Muscle of back (tissue), 13 donors: ENCODE data around the gene SNAI1. TPM values are rescaled to one million over a fixed set of nuclear protein-coding genes. Genes with fewer than 3 reads are reported as not detected.
"Not testable (repeated sequence)": the region's sequence is repeated elsewhere in the genome, so short reads cannot be mapped to it uniquely, and the experiment has no call there.

Experiments used
- DNase-seq, 3 donors: peaks; one replicate each; pipeline versions ENCODE4 v3.0.0 to v3.0.0-alpha.2; 2013
- long read RNA-seq, 9 donors: transcript quantifications; one replicate each; lab custom pipeline, GENCODE V29; 2026
- polyA plus RNA-seq, 10 donors: library from polyadenylated mRNA; unstranded; fragments of 120-200 nt; gene quantifications; one replicate each; pipeline ENCODE4 v1.2.1, GENCODE V29; 2013; ENCODE audit not compliant: insufficient read length in 10 of 10

Gene SNAI1
- polyA plus RNA-seq, result 10 to 100 TPM in 2 of 10 donors, 1 to 10 TPM in 8; 6.0 to 15.9 (median 8.3) TPM
- long read RNA-seq, donor 1, partial matches to known transcripts, result 0 of 1 reads
- long read RNA-seq, donor 1, other reads (novel, unspliced or antisense), result 0 of 1 reads
- long read RNA-seq, donor 2, partial matches to known transcripts, result 0 of 1 reads
- long read RNA-seq, donor 2, other reads (novel, unspliced or antisense), result 0 of 1 reads
- long read RNA-seq, donor 3, result 0 reads
- long read RNA-seq, donor 4, partial matches to known transcripts, result 0 of 1 reads
- long read RNA-seq, donor 4, other reads (novel, unspliced or antisense), result 0 of 1 reads
- long read RNA-seq, donor 5, partial matches to known transcripts, result 5 of 5 reads
- long read RNA-seq, donor 5, other reads (novel, unspliced or antisense), result 0 of 5 reads
- long read RNA-seq, donor 6, partial matches to known transcripts, result 0 of 1 reads
- long read RNA-seq, donor 6, other reads (novel, unspliced or antisense), result 0 of 1 reads
- long read RNA-seq, donor 7, result 0 reads
- long read RNA-seq, donor 8, partial matches to known transcripts, result 0 of 2 reads
- long read RNA-seq, donor 8, other reads (novel, unspliced or antisense), result 0 of 2 reads
- long read RNA-seq, donor 9, result 0 reads

DNA sequence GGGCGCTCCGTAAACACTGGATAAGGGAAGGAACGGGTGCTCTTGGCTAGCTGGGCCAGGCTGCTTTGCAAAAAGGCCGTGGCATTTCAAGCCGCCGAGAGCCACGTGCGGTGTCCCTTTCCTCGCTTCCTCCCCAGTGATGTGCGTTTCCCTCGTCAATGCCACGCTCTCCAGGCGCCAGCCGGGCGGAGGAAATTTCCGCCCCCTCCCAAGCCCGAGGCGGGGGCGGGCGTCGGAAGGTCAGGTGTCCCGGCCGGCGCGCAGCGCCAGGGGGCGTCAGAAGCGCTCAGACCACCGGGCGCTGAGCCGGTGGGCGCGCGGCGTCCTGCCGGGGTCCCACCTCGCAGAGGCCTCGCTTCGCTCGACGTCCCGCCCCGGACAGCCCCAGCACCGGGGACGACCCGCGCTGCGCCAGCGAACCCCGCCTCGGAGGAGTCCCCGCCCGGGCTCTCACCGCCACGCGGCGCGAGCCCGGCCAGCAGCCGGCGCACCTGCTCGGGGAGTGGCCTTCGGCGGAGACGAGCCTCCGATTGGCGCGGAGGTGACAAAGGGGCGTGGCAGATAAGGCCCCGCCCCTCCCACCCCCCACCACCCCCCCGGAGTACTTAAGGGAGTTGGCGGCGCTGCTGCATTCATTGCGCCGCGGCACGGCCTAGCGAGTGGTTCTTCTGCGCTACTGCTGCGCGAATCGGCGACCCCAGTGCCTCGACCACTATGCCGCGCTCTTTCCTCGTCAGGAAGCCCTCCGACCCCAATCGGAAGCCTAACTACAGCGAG lies at the start of gene SNAI1:
Gene SNAI1 (plus strand): TSS at position 635 of the 777 bp plus-strand sequence. CDS start 80 bp downstream, at position 715.
- DNase-seq, result peak; percentile 82 to 93 (median 86)

DNA sequence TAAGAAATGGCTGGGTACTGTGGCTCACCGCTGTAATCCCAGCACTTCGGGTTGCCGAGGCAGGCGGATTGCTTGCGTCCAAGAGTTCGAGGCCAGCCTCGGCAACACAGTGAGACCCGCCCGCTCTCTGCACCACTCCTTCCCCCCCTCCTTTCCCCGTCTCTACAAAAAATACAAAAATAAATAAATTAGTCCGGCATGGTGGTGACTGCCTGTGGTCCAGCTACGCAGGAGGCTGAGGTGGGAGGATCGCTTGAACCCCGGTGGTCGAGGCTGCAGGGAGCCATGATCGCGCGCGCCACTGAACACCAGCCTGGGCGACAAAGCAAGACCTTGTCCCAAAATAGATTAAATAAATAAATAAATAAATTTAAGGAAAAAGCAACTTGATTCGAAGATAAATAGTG lies 47.0 kb upstream of the SNAI1 start:
- DNase-seq, result no peak

DNA sequence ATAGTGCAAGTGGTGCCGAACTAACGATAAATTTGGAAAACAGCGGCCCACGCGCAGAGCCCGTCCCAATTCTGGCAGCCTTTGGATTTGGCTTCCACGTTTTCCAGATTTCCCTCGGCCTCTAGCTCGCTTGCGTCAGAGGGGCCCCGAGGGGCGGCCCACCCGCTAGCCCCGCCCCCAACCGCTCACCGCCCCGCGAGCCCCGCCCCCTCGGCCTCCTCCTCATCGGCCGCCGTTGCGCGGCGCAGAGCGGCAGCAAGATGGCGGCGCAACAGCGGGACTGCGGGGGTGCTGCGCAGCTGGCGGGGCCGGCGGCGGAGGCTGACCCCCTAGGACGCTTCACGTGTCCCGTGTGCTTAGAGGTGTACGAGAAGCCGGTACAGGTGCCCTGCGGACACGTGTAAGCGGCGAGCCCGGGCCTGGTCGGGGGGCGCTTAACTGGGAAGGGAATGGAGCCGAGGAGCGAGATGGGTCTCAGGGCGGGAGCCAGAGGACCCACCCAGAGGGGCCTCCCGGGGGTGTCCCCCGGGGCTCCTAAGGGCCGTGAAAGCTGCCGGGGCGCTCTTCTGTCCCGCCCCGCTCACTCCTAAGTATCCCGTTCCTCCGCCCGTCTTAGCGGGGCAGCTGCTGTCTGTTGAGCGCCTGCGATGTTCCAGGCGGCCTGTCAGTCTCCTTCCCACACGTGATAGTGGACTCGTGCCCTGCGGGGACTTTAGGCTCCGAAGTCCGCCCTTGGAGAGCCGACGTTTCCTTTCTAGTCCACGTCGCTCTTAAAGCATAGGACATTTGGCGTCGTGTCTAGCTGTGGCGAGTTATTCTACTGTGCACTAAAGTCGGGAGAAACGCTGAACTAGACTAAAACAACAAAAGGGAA lies 46.4 kb upstream of the SNAI1 start, which contains the start of gene RNF114:
Gene RNF114 (plus strand): TSS at position 245 of the 874 bp plus-strand sequence. CDS start 16 bp downstream, at position 261.
- peak; percentile 92 to 96 (median 95) for DNase-seq

DNA sequence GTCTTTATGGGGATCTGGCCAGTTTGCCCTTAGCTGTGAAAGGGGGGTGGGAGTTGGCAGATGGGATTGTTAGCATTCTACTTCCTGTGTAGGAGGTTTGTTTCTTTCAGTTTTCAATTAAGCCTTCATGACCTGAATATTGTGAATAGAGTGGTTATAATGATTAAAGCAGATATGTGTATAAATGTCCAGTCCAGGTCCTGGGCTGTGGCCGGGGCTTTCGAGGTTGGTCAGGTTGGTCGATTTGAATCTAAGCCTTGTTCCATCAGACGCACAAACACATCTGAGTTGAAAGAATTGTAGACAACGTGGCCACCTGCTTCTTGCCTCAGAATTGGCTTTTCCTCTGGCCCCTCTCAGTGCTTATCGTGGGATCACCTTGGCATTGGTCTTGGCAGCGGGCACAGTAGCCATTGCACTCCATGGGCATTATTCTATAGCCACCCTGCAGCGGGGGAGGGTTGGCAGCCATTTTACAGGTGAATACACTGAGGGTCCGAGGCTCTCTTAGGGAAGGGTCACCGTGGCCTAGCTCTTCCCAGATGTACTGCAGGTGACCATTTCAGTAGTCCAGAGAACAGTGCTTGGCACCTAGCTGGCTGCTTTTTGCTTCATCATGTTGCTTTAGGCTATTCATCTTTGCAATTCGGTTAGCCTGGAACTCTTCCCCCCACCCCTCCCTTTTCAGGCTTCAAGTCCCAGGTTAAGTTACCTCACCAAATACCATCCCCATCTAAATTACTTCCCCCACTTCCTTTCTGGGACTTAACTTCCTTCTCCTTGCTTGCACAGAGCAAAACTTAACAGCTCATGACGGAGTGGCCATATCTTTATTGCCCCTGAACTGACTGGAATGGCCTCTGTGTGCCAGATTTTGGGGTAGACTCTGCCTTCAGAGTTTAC lies 45.5 kb upstream of the SNAI1 start:
- DNase-seq, result peak in 1 of 3 donors; percentile 21

DNA sequence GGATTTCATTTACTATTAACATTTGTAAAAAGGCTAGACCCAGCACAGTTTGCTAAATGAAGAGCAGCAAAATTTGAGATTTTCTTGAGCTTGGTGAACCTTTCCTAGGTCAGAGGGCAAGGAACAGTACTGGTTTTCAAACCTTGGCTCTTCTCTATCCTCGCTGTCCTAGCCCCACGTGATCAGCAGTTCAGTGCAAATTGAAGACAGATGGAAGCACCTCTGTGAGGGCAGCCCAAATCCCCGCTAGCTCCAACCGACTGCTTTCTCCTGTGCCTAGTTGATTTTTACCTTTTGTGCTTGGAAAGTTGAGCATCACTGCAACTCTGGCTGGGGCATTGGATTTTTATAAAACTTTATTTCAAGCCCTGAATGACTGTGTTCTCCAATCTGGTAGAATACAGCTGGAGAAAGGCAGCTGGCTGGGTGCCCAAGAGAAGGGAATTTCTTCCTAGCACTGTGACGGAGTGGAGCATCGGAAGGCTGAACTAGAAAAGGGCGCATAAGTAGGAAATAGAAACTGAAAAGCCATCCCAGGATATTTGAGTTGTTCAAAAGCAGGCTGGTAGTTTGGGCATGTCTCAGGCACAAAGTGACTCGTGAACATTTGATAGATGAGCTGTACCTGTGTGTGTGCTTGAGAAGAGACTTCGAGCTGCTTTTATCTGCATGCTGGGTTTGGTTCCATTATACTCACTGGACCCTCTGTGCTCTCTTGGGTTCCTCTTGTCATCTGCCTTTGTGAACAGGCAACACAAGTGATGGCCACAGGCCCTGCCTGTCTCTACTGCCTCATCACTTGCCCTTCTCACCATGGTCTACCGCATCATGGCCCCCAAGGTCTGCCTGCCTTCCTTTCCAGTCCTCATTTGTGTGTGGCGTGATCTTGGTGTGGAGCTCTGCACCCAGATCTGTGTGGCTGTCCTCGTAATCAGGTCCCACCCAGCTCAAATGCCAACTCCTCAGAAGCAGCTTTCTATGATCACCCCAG lies 44.3 kb upstream of the SNAI1 start:
- peak; percentile 62 to 84 (median 80) for DNase-seq

DNA sequence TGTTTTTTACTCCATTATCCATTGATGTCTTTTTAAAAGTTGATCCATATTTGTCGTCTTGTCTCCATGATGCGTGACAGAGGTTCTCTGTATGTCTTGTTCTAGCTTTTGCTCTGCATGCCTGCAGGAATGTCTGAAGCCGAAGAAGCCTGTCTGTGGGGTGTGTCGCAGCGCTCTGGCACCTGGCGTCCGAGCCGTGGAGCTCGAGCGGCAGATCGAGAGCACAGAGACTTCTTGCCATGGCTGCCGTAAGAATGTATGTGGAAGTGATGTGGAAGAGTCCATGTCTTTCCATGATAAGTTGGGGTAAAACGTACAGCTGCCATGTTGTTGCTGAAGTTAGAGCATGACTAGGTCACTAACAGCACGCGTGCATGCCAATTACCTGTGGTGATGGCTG lies 41.3 kb upstream of the SNAI1 start:
- no peak for DNase-seq

DNA sequence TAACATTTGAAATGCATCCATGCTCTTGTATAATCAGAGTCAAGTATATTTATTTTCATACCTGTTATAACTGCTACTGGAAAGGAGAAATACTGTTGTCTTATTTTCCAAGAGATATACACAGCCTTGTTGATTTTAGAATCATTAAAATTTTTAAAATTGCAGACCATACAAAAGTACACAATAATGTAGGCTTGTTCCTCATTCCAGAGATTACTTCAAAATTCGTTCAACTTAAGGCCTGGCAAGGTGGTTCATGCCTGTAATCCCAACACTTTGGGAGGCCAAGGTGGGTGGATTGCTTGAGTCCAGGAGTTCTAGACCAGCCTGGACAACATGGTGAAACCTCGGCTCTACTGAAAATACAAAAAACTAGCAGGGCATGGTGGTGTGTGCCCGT lies 40.5 kb upstream of the SNAI1 start:
- DNase-seq, result no peak

DNA sequence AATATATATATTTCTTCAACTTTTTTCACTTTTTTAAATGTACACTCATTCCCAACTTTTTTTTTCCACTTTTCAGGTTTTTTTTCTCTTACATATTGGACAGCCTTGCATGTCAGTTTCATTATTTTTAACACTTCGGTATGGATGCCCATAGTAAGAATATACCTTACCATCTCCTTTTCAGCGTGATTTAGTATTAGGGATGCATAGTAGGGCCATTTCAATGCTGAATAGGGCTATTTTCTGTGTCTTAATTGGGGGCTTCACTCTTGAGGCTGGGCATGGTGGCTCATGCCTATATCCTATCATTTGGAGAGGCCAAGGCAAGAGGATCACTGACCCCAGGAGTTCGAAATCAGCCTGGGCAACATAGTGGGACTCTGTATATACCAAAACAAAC lies 39.8 kb upstream of the SNAI1 start:
- no peak for DNase-seq

DNA sequence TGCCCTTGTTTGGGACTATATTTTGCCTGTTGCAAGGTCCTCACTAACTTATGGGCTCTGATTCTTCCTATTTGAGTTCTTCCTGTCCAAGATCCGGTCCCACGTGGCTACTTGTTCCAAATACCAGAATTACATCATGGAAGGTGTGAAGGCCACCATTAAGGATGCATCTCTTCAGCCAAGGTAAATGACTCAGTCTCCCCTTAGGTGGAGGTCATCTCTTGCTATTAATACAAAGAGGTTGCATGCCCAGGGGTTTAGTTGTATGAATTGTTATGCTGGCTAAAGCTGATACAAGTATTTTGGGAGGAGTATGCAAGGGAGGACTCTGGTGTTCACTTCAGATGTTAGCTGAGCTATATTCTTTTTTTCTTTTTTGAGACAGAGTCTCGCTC lies 37.5 kb upstream of the SNAI1 start:
- DNase-seq, result no peak

DNA sequence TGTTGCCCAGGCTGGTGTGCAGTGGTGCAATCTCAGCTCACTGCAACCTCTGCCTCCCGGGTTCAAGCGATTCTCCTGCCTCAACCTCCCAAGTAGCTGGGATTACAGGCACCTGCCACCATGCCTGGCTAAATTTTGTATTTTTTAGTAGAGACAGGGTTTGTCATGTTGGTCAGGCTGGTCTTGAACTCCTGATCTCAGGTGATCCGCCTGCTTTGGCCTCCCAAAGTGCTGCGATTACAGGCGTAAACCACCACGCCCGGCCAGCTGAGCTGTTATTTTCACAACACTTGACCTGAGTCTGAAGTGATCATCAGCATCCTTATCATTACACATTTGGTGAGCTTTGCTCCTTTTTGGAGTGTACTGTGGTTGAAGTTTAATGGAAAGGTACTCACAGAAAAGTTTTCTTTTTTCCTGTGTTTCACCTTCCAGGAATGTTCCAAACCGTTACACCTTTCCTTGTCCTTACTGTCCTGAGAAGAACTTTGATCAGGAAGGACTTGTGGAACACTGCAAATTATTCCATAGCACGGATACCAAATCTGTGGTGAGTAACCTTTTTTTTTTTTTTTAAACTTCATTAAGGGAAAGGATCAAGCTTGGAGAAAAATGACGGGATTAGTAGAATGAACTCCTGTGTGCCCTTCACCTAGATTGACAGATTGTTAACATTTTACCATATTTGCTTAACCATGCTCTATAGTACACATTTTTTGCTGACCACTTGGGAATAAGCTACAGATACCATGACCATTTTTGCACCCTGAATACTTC lies 36.9 kb upstream of the SNAI1 start:
- no peak for DNase-seq

DNA sequence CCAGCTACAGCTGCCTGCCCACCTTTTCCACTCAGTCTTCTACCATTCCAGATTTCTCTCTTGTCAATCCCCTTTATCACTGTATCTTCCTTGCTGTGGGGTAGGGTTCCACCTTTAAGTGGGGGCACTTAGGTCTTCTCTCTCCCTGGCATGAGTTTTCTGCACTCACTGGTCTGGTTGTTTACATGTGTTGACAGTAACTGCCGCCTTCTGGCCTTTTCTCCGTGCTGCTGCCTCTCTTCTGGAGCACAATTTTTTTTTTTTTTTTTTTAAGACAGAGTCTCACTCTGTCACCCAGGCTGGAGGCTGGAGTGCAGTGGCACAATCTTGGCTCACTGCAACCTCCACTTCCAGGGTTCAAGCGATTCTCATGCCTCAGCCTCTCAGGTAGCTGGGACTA lies 34.6 kb upstream of the SNAI1 start:
- no peak for DNase-seq

DNA sequence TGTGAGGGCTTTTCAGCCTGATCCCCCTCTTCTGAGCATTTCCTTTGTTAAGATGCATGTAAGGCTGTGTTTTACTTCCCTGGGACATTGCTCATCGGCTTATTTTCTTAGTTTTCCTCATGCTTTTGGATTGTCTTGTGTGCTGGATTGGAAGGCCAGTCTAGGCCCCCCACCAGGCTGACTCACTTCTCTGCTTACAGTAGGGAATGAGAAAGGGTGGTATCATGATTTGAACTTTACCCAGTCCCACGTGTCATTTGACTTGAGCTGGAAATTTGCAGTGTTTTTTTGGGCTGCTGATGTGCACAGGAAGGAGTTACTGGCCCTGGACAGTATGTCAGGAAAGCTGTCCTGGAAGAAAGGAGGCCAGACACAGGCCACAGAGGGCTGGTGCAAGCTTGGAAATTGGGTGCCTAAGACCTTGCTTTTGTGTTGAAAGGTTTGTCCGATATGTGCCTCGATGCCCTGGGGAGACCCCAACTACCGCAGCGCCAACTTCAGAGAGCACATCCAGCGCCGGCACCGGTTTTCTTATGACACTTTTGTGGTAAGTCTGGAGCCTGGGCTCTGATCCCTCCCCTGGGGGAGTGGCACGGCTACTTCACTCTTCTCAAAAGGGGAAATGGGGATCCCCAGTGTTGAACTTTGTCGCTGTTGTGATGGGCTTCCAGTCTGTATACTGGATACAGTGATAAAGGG lies 33.8 kb upstream of the SNAI1 start:
- peak in 1 of 3 donors; percentile 88 for DNase-seq

DNA sequence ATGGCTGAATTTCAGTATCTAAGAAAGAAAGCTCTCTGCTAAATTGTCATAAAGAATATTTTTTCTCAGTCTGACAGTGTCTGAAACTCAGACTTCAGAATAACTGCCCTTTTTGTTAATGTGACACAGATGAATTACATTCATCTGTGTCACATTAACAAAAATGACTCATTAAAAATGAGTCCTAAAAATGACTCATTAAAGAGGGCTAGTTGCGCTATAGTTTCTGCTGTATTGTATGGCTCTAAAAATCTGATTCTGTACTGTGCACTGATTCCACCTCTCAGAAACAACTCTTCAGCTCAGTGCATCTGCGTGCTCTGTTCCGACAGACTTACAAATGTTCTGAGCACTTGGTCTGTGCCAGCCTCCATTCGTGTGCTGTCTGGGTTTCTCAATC lies 31.6 kb upstream of the SNAI1 start:
- DNase-seq, result peak in 1 of 3 donors; percentile 47

DNA sequence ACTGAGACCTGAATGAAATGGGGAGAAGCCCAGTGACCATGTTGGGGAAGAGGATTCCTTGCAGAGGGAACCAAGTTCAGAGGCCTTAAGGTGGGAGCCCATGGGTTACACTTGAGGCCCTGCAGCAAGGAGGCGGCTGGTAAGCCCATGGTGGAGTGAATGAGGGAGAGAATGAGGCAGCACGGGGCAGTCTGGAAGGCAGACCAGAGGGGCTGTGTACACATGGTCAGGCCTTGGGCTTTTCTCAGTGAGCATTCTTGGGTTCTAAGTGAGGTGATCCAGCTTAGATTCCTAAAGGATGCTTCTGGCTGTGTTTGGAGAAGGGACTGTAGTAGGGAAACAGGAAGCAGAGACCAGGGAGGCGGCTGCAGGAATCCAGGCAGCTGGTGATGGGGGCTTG lies 27.6 kb upstream of the SNAI1 start:
- DNase-seq, result no peak

DNA sequence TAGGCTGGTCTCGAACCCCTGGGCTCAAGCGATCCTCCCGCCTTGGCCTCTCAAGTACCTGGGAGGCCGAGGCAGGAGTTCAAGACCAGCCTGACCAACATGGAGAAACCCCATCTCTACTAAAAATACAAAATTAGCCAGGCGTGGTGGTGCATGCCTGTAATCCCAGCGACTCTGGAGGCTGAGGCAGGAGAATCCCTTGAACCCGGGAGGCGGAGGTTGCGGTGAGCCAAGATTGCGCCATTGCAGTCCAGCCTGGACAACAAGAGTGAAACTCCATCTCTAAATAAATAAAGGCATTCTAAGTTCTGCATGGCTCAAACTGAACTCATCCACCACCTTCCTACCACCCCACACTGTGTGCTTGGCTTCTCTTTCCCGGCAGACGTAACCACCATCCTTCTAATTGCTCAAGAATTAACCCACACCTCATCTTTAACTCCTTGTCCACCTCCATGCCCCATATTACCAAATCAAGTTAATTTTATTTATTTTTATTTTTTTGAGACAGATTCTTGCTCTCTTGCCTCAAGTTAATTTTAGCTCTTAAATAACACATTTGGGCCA lies 26.9 kb upstream of the SNAI1 start:
- not testable (repeated sequence) for DNase-seq

DNA sequence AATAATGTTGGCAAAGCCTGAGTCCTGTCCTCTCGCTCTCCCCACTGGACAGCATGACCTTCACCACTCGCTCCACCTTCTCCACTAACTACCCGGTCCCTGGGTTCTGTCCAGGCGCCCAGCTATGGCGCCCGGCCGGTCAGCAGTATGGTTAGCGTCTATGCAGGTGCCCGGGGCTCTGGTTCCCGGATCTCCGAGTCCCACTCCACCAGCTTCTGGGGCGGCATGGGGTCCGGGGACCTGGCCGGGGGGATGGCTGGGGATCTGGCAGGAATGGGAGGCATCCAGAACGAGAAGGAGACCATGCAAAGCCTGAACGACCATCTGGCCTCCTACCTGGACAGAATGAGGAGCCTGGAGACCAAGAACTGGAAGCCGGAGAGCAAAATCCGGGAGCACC lies 26.1 kb upstream of the SNAI1 start:
- DNase-seq, result no peak
